ENCODE data around the gene RNF169.

DNA sequence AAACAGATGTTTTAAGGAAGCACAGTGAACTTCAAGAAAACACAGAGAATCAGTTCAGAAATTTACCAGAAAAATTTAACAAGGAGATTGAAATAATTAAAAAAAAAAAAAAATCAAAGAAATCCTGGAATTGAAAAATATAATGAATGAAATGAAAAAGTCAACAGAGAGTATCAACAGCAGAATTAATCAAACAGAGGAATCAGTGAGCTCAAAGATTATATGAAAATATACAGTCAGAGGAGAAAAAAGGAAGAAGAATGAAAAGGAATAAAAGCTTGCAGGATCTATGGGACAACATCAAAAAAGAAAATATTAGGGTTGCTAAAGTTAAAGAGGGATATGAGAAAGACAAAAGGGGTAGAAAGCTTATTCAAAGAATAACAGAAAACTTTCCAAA lies 117.9 kb downstream of the RNF169 start:
- TF ChIP-seq BMI1 (IDR thresholded peaks at IDR 0.05; ENCODE audit: low read length) (no peak), SMARCE1 (IDR thresholded peaks at IDR 0.05) (no peak), ZBED1 (IDR thresholded peaks at IDR 0.05) (no peak)

All from K562 (cell line).